Trophoblast cell (in vitro differentiated cells and primary cell): ENCODE data around the gene MEIOSIN.
A peak's percentile ranks its signal among the peaks of the same experiment; 100 is the strongest.

Experiments used
- DNase-seq, 2 donors: peaks; one replicate each; pipeline ENCODE4 v3.0.0-alpha.2; 2016
- H2AFZ ChIP-seq: 2 replicates; pipeline ENCODE4 v1.6.1; 2013; ENCODE audit warnings: low read length, moderate library complexity, mild to moderate bottlenecking; ENCODE audit not compliant: insufficient read depth, poor library complexity
- H2AK5ac ChIP-seq: 2 replicates; pipeline ENCODE4 v1.6.1; 2013; ENCODE audit warnings: mild to moderate bottlenecking, low read length
- H2BK120ac ChIP-seq: 2 replicates; pipeline ENCODE4 v1.6.1; 2013; ENCODE audit warnings: low read length, mild to moderate bottlenecking, moderate library complexity; ENCODE audit not compliant: insufficient read depth, poor library complexity
- H2BK12ac ChIP-seq: 2 replicates; pipeline ENCODE4 v1.6.1; 2013; ENCODE audit warnings: mild to moderate bottlenecking, low read length, moderate library complexity
- H2BK5ac ChIP-seq: 2 replicates; pipeline ENCODE4 v1.6.1; 2013; ENCODE audit warnings: low read length, low read depth, moderate library complexity, mild to moderate bottlenecking; ENCODE audit not compliant: poor library complexity
- H3K14ac ChIP-seq: 2 replicates; pipeline ENCODE4 v1.6.1; 2013; ENCODE audit warnings: mild to moderate bottlenecking, low read length
- H3K18ac ChIP-seq: 2 replicates; pipeline ENCODE4 v1.6.1; 2013; ENCODE audit warnings: mild to moderate bottlenecking, low read length
- H3K23ac ChIP-seq: 2 replicates; pipeline ENCODE4 v1.6.1; 2013; ENCODE audit warnings: low read length
- H3K27ac ChIP-seq: 2 replicates; pipeline ENCODE4 v1.5.1; 2013; ENCODE audit warnings: low read depth, mild to moderate bottlenecking, inconsistent platforms, low read length, moderate library complexity
- H3K27me3 ChIP-seq: 2 replicates; pipeline ENCODE4 v1.6.1; 2013; ENCODE audit warnings: inconsistent platforms, mild to moderate bottlenecking, low read length, moderate library complexity; ENCODE audit not compliant: insufficient read depth
- H3K36me3 ChIP-seq, 2 experiments: 1 replicate in 1 of 2; 2 replicates in 1 of 2; pipeline ENCODE4 v1.6.1; 2013; ENCODE audit warnings: low read length in 2 of 2, mild to moderate bottlenecking in 2 of 2, moderate library complexity in 1 of 2; ENCODE audit not compliant: insufficient read depth in 2 of 2, control insufficient read depth in 1 of 2
- H3K4ac ChIP-seq: 2 replicates; pipeline ENCODE4 v1.6.1; 2013; ENCODE audit warnings: low read depth, mild to moderate bottlenecking, low read length, moderate library complexity
- H3K4me1 ChIP-seq, 2 experiments: 1 replicate in 1 of 2; 2 replicates in 1 of 2; pipeline ENCODE4 v1.6.1; 2013; ENCODE audit warnings: low read length in 2 of 2, mild to moderate bottlenecking in 2 of 2, moderate library complexity in 1 of 2; ENCODE audit not compliant: insufficient read depth in 2 of 2, control insufficient read depth in 1 of 2
- H3K4me2 ChIP-seq: 2 replicates; pipeline ENCODE4 v1.6.1; 2013; ENCODE audit warnings: inconsistent platforms, mild to moderate bottlenecking, low read length, moderate library complexity
- H3K4me3 ChIP-seq: 2 replicates; pipeline ENCODE4 v1.5.1; 2013; ENCODE audit warnings: mild to moderate bottlenecking, low read depth, low read length, inconsistent platforms
- H3K79me1 ChIP-seq: one replicate; pipeline ENCODE4 v1.6.1; 2013; ENCODE audit warnings: low read length
- H3K79me2 ChIP-seq: 2 replicates; pipeline ENCODE4 v1.6.1; 2013; ENCODE audit warnings: low read length, mild to moderate bottlenecking; ENCODE audit not compliant: control insufficient read depth, insufficient read depth, poor library complexity
- H3K9ac ChIP-seq: 2 replicates; pipeline ENCODE4 v1.6.1; 2013; ENCODE audit warnings: mild to moderate bottlenecking, low read length
- H3K9me3 ChIP-seq: 2 replicates; pipeline ENCODE4 v1.6.1; 2013; ENCODE audit warnings: low read depth, mild to moderate bottlenecking, control low read depth, inconsistent platforms, low read length; ENCODE audit not compliant: insufficient read depth
- H4K12ac ChIP-seq: 2 replicates; pipeline ENCODE4 v1.6.1; 2013; ENCODE audit warnings: low read depth, mild to moderate bottlenecking, low read length, moderate library complexity
- H4K8ac ChIP-seq: 2 replicates; pipeline ENCODE4 v1.6.1; 2013; ENCODE audit warnings: low read depth, mild to moderate bottlenecking, low read length, moderate library complexity
- H4K91ac ChIP-seq: one replicate; pipeline ENCODE4 v1.6.1; 2013; ENCODE audit warnings: low read depth, mild to moderate bottlenecking, low read length, moderate library complexity
- WGBS: extraction: QIAGEN DNeasy Blood & Tissue Kit; methylation state at CpG from one replicate; pipeline ENCODE4 v1.1.7; 2013; ENCODE audit warnings: missing lambda C conversion rate; ENCODE audit not compliant: insufficient read length, insufficient coverage; ENCODE audit errors: extremely low coverage; 5-methylcytosine and 5-hydroxymethylcytosine counted together

MEIOSIN gene

DNA sequence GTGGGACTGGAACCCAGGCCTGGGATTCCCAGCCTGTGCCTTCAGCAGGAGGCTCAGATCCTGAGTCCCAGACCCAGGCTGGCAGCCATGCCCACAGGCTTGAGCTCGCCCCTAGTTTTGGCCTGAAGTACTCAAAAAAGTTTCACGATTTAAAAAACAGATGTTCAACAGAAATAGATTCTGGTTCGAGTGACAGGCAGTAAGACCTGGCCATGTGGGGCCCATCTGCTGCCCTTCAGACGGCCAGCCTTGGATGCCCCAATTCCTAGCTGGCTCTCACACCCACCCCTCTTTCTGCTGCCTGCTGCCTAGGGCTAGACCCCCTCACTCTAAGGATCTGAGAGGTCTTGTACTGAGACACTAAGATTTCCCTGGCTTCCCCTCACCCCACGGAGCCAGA is 51.9 kb downstream of the MEIOSIN start:
- no peaks in the 10 kb centered on the region for H3K27me3 ChIP-seq
- H3K79me1 ChIP-seq, result peaks cover 8% of the 10 kb centered on the region
- no peaks in the 10 kb centered on the region for H3K79me2 ChIP-seq
- no peak overlapping the region for H3K23ac ChIP-seq
- no peak overlapping the region for H2AFZ ChIP-seq
- no peak overlapping the region for H4K12ac ChIP-seq
- H3K4me3 ChIP-seq, result no peak overlapping the region
- no peak overlapping the region for H3K9ac ChIP-seq
- no peak overlapping the region for H2BK12ac ChIP-seq
- no peak overlapping the region for H4K91ac ChIP-seq
- H3K4ac ChIP-seq, result no peak overlapping the region
- DNase-seq, result no peak
- no peak overlapping the region for H3K27ac ChIP-seq
- no peak overlapping the region for H4K8ac ChIP-seq
- no CpG with 5 or more reads among the region's 5 CpGs for WGBS
- peaks cover 48% of the 10 kb centered on the region in 2 experiments for H3K36me3 ChIP-seq
- H2AK5ac ChIP-seq, result no peak overlapping the region
- peaks cover 22 to 24% of the 10 kb centered on the region in 2 experiments for H3K4me1 ChIP-seq
- no peak overlapping the region for H3K4me2 ChIP-seq
- H2BK120ac ChIP-seq, result no peak overlapping the region
- no peak overlapping the region for H3K18ac ChIP-seq
- H3K9me3 ChIP-seq, result no peaks in the 10 kb centered on the region
- no peak overlapping the region for H3K14ac ChIP-seq
- H2BK5ac ChIP-seq, result no peak overlapping the region

DNA sequence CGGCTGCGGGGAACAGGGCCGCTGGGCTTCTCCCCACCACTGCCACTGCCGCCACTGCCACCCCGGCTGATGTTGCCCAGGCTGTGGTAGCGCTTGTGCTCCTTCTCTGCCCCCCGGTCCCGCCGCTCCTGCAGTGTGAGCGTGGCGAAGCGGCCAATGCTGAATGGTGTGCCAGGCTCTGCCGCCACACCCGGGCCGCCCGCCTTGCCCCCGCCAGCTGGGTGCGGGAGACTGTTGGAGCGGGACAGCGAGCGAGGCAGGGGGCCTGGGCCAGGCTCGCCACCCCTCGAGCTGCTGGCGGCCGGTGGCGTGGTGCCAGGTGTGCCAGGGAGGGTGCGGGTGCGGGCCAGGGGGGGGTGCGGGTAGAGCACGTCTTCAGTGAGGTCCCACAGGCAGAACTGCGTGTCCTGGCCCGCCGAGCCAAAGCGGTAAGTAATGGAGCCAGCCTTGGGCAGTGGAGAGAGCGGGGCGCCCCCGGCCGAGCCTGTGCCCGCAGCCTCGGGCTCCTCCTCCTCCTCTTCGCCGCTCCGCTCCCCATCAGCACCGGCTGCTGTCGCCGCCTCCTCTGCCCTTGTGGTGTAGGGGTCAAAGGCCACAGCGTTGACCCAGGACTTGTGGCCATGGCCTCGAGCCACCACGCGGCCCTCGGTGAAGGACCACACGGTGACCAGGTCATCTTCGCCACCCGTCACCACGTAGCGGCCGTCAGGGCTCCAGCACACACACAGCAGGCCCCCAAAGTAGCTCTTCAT is 52.7 kb downstream of the MEIOSIN start:
- no peak overlapping the region for H3K4me2 ChIP-seq
- H3K27me3 ChIP-seq, result no peaks in the 10 kb centered on the region
- no peak overlapping the region for H3K9ac ChIP-seq
- H3K18ac ChIP-seq, result no peak overlapping the region
- peaks cover 53% of the 10 kb centered on the region in 2 experiments for H3K36me3 ChIP-seq
- no peak overlapping the region for H3K14ac ChIP-seq
- WGBS, result no CpG with 5 or more reads among the region's 57 CpGs
- no peak overlapping the region for H3K27ac ChIP-seq
- no peak overlapping the region for H2BK5ac ChIP-seq
- H3K4ac ChIP-seq, result no peak overlapping the region
- H2BK120ac ChIP-seq, result no peak overlapping the region
- H4K12ac ChIP-seq, result no peak overlapping the region
- no peak overlapping the region for H3K4me3 ChIP-seq
- no peak overlapping the region for H4K8ac ChIP-seq
- H2AFZ ChIP-seq, result no peak overlapping the region
- H3K23ac ChIP-seq, result no peak overlapping the region
- no peak overlapping the region for H2AK5ac ChIP-seq
- H2BK12ac ChIP-seq, result no peak overlapping the region
- H4K91ac ChIP-seq, result no peak overlapping the region
- peaks cover 8% of the 10 kb centered on the region for H3K79me1 ChIP-seq
- H3K79me2 ChIP-seq, result no peaks in the 10 kb centered on the region
- H3K4me1 ChIP-seq, result peaks cover 21 to 24% of the 10 kb centered on the region in 2 experiments
- no peaks in the 10 kb centered on the region for H3K9me3 ChIP-seq
- DNase-seq, result no peak

DNA sequence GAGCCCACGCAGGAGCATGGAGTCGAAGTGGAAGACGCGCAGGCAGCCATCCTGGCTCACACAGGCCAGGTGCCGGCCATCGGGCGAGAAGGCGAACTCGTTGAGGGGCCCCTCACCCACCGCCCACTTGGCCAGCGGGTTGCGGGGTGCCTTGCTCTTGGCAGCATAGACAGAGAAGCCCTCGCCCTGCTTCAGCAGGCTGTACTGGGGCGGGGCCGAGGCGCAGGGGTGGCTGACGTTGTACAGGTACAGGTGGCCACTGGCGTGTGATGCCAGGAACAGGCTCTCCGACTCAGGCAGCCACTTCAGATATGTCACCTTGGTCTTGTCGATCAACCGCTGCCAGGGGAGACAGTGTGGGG is 53.3 kb downstream of the MEIOSIN start:
- Histone ChIP-seq H3K79me1 (peaks cover 8% of the 10 kb centered on the region), H3K4me1 (peaks cover 20 to 27% of the 10 kb centered on the region in 2 experiments), H3K9me3 (no peaks in the 10 kb centered on the region), H3K14ac (no peak overlapping the region), H3K4me3 (no peak overlapping the region), H2AK5ac (no peak overlapping the region), H3K4me2 (no peak overlapping the region), H3K27me3 (no peaks in the 10 kb centered on the region), H3K27ac (no peak overlapping the region), H3K79me2 (no peaks in the 10 kb centered on the region), H3K18ac (no peak overlapping the region), H2BK120ac (no peak overlapping the region), H4K91ac (no peak overlapping the region), H4K8ac (no peak overlapping the region), H3K9ac (no peak overlapping the region), H2BK5ac (no peak overlapping the region), H2BK12ac (no peak overlapping the region), H3K23ac (no peak overlapping the region), H2AFZ (no peak overlapping the region), H4K12ac (no peak overlapping the region), H3K36me3 (peaks cover 54% of the 10 kb centered on the region in 2 experiments), H3K4ac (no peak overlapping the region)
- WGBS, result no CpG with 5 or more reads among the region's 21 CpGs
- DNase-seq, result no peak

DNA sequence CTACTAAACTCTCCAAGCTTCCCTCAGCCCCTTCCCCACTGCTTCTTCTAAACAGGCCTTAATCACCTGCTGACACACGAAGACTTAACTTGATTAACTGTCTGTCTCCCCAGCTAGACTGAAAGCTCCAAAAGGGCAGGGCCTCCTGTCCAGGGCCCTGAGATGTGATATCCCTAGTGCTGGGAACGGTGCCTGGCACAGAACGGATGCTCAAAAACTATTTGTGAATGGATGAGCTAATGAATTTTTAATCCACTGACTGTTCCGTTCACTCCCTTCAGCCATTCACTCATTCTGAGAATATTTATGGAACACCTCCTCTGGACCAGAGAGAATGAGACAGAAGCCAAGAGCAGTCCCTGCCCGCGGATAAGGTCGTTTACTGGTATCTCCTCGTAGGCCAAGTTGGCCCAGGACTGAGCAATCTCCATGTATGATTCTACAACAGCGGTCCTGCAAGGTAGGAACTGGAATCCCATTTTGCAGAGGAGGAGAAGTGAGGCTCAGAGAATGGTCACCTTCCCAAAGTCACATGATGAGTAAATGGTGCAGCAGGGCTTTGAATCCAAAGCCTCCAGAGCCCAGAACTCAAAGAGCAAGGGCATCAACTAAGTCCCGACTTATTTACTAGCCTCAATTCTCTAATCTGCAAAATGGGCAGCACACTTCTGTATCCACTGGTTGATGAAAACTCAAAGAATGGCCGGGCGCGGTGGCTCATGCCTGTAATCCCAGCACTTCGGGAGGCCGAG is 56.0 kb downstream of the MEIOSIN start:
- no peak overlapping the region for H3K9ac ChIP-seq
- peaks cover 9% of the 10 kb centered on the region for H3K79me2 ChIP-seq
- H3K23ac ChIP-seq, result peak overlapping the region; percentile 16
- H4K8ac ChIP-seq, result no peak overlapping the region
- whole genome bisulfite sequencing, result no CpG with 5 or more reads among the region's 15 CpGs
- H3K79me1 ChIP-seq, result peaks cover 7% of the 10 kb centered on the region
- H2BK120ac ChIP-seq, result no peak overlapping the region
- no peak overlapping the region for H2BK12ac ChIP-seq
- no peak overlapping the region for H4K91ac ChIP-seq
- H3K18ac ChIP-seq, result no peak overlapping the region
- peaks cover 48 to 54% of the 10 kb centered on the region in 2 experiments for H3K36me3 ChIP-seq
- H2AK5ac ChIP-seq, result no peak overlapping the region
- no peak overlapping the region for H4K12ac ChIP-seq
- no peaks in the 10 kb centered on the region for H3K27me3 ChIP-seq
- H3K4me2 ChIP-seq, result no peak overlapping the region
- no peak overlapping the region for H3K4me3 ChIP-seq
- H2BK5ac ChIP-seq, result no peak overlapping the region
- peaks cover 3 to 12% of the 10 kb centered on the region in 2 experiments for H3K4me1 ChIP-seq
- H3K4ac ChIP-seq, result no peak overlapping the region
- no peak overlapping the region for H2AFZ ChIP-seq
- no peaks in the 10 kb centered on the region for H3K9me3 ChIP-seq
- H3K27ac ChIP-seq, result no peak overlapping the region
- H3K14ac ChIP-seq, result no peak overlapping the region
- DNase-seq, result no peak
